Ovary (tissue), 3 donors: ENCODE measurements around the gene SLC25A18.

ENCODE experiments used
- POLR2A ChIP-seq: fragments of 450-650 bp; IDR thresholded peaks from one replicate; pipeline ENCODE4 v1.6.1; 2017; ENCODE audit warnings: antibody characterized with exemption, mild to moderate bottlenecking, moderate library complexity
- TF ChIP-seq, protein P1 (sequence below), 3 donors: fragments of 450-650 bp in 2 of 3; fragments of 200-600 bp in 1 of 3; IDR thresholded peaks; one replicate each; pipeline versions ENCODE4 v1.5.1 to v1.8.0; 2016 to 2022; ENCODE audit warnings: antibody characterized with exemption in 3 of 3, mild to moderate bottlenecking in 1 of 3
- donor health status: DM: no; HTN: no; CAD: no.

DNA sequence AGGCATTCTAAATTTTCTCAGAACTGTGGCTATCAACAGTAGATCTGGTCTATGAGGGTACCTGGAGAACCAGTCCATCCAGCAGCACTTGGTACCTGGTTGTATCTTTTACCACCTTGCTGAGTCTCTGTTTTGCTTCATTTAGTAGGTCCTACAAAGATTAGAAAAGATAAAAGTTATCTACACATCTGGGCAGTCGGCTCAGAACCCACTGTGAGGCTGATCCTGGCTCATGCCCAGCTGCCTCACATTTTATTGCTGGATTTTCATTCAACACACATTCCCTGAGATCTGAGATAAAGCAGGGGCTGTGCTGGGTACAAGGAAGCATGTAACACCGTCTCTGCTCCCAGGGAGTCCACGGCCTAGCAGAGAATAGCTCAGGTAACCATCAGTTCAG, 37.7 kb downstream of the SLC25A18 start:
- TF ChIP-seq, protein P1, sequence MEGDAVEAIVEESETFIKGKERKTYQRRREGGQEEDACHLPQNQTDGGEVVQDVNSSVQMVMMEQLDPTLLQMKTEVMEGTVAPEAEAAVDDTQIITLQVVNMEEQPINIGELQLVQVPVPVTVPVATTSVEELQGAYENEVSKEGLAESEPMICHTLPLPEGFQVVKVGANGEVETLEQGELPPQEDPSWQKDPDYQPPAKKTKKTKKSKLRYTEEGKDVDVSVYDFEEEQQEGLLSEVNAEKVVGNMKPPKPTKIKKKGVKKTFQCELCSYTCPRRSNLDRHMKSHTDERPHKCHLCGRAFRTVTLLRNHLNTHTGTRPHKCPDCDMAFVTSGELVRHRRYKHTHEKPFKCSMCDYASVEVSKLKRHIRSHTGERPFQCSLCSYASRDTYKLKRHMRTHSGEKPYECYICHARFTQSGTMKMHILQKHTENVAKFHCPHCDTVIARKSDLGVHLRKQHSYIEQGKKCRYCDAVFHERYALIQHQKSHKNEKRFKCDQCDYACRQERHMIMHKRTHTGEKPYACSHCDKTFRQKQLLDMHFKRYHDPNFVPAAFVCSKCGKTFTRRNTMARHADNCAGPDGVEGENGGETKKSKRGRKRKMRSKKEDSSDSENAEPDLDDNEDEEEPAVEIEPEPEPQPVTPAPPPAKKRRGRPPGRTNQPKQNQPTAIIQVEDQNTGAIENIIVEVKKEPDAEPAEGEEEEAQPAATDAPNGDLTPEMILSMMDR (IDR thresholded peaks at IDR 0.05) = no peak
- TF ChIP-seq POLR2A = no peak
